HepG2 (cell line): Measurements from ENCODE around the gene SLC41A3. TPM values are rescaled to one million over a fixed set of nuclear protein-coding genes. Genes with fewer than 3 reads are reported as not detected.
A peak's percentile ranks its signal among the peaks of the same experiment; 100 is the strongest.

Experiments used
- BCL3 ChIP-seq: sonication (generic); formaldehyde crosslinking; IDR thresholded peaks from 2 replicates; pipeline ENCODE4 v1.5.1; 2020; ENCODE audit warnings: mild to moderate bottlenecking, missing genetic modification reagents, moderate library complexity
- DPF2 ChIP-seq: sonication (generic); formaldehyde crosslinking; IDR thresholded peaks from 2 replicates; pipeline ENCODE4 v1.4.0; 2020; ENCODE audit warnings: mild to moderate bottlenecking, low read depth, missing genetic modification reagents, borderline replicate concordance
- E2F1 ChIP-seq: sonication (generic); formaldehyde crosslinking; IDR thresholded peaks from 2 replicates; pipeline ENCODE4 v1.5.0; 2020; ENCODE audit warnings: missing genetic modification reagents
- GATAD2A ChIP-seq: IDR thresholded peaks from 2 replicates; pipeline ENCODE4 v1.6.1; 2016
- GPBP1L1 ChIP-seq: sonication (generic); formaldehyde crosslinking; IDR thresholded peaks from 2 replicates; pipeline ENCODE4 v1.5.0; 2020; ENCODE audit warnings: mild to moderate bottlenecking, missing genetic modification reagents
- HMG20B ChIP-seq: conservative IDR thresholded peaks from 2 replicates; pipeline ENCODE4 v1.6.1; 2016; ENCODE audit warnings: missing genetic modification reagents, missing compliant biosample characterization
- KLF12 ChIP-seq: sonication (generic); formaldehyde crosslinking; IDR thresholded peaks from 2 replicates; pipeline ENCODE4 v1.4.0; 2020; ENCODE audit warnings: missing genetic modification reagents, borderline replicate concordance
- REXO4 ChIP-seq: sonication (generic); formaldehyde crosslinking; IDR thresholded peaks from 2 replicates; pipeline ENCODE4 v1.8.0; 2022; ENCODE audit warnings: missing genetic modification reagents, mild to moderate bottlenecking, borderline replicate concordance
- SALL1 ChIP-seq: sonication (generic); formaldehyde crosslinking; IDR thresholded peaks from 2 replicates; pipeline ENCODE4 v1.8.0; 2022; ENCODE audit warnings: mild to moderate bottlenecking, missing genetic modification reagents
- SIN3A ChIP-seq: IDR thresholded peaks from 2 replicates; pipeline ENCODE4 v1.6.1; 2011; ENCODE audit warnings: low read depth, mild to moderate bottlenecking, control low read depth, low read length, borderline replicate concordance
- SRY ChIP-seq: sonication (generic); formaldehyde crosslinking; IDR thresholded peaks from 2 replicates; pipeline ENCODE4 v1.8.0; 2022; ENCODE audit warnings: mild to moderate bottlenecking, missing genetic modification reagents
- ZFP36L2 ChIP-seq: sonication (generic); formaldehyde crosslinking; IDR thresholded peaks from 2 replicates; pipeline ENCODE4 v1.4.0; 2020; ENCODE audit warnings: missing genetic modification reagents
- ZNF318 ChIP-seq: sonication (generic); formaldehyde crosslinking; IDR thresholded peaks from 2 replicates; pipeline ENCODE4 v1.4.0; 2020; ENCODE audit warnings: mild to moderate bottlenecking, missing genetic modification reagents
- ZNF703 ChIP-seq: sonication (generic); formaldehyde crosslinking; IDR thresholded peaks from 2 replicates; pipeline ENCODE4 v1.5.1; 2020; ENCODE audit warnings: missing genetic modification reagents, mild to moderate bottlenecking, moderate library complexity, borderline replicate concordance
- ZSCAN5A ChIP-seq: sonication (generic); formaldehyde crosslinking; IDR thresholded peaks from 2 replicates; pipeline ENCODE4 v1.8.0; 2022; ENCODE audit warnings: mild to moderate bottlenecking, missing genetic modification reagents, borderline replicate concordance
- polyA plus RNA-seq, 8 experiments: library from polyadenylated mRNA; depleted of rRNA in 3 of 8; stranded (reverse) in 7 of 8; unstranded in 1 of 8; fragments of >200 nt; fragmentation: Illumina TruSeq in 4 of 8; extraction: Trizol in 4 of 8; gene quantifications; 2 replicates each; pipeline versions ENCODE4 v1.2.1 to v1.2.3, GENCODE V29; 2011 to 2016; ENCODE audit warnings: low read depth in 4 of 8, missing spikeins in 1 of 8, mixed read lengths in 1 of 8; ENCODE audit not compliant: insufficient read depth in 1 of 8
- total RNA-seq, 5 experiments: library from RNA; depleted of rRNA; stranded (reverse); fragments of >200 nt; fragmentation: Illumina TruSeq; extraction: Trizol; gene quantifications; 2 replicates each; pipeline ENCODE4 v1.2.3, GENCODE V29; 2016; ENCODE audit warnings: low read depth in 1 of 5

SLC41A3 gene
- total and polyA plus RNA-seq, 2 of the 13 experiments (the other 11 are each of a cell fraction or from before 2014, with no cell fraction given) = 26.0 to 71.1 TPM

- TF ChIP-seq BCL3 (CRISPR knock-in tag) = no peak
- 0 out of 2 replicates have a peak, but pooled peaks have one; percentile 48 for TF ChIP-seq SRY (CRISPR knock-in tag)
- TF ChIP-seq GPBP1L1 (CRISPR knock-in tag) = no peak
- TF ChIP-seq ZNF703 = no peak
- TF ChIP-seq KLF12 (CRISPR knock-in tag) = no peak
- TF ChIP-seq SALL1 (CRISPR knock-in tag) = peak; percentile 61
- TF ChIP-seq ZFP36L2 (CRISPR knock-in tag) = no peak
- TF ChIP-seq DPF2 (CRISPR knock-in tag) = no peak
- no peak for TF ChIP-seq HMG20B
- TF ChIP-seq ZNF318 (CRISPR knock-in tag) = no peak
- no peak for TF ChIP-seq ZSCAN5A (CRISPR knock-in tag)
- no peak for TF ChIP-seq REXO4 (CRISPR knock-in tag)
- TF ChIP-seq SIN3A = peak; percentile 29; the same call in 1 of the 2 replicates
- no peak for TF ChIP-seq E2F1 (CRISPR knock-in tag)
- TF ChIP-seq GATAD2A = no peak
These were observed 93.5 kb downstream of the SLC41A3 start (continued) for GRCh38 chr3:125990253-125990970.
